Astrocyte of the spinal cord (primary cell): ENCODE measurements around the gene EXOSC6.
"Not testable (repeated sequence)": the region's sequence is repeated elsewhere in the genome, so short reads cannot be mapped to it uniquely, and the experiment has no call there.

ENCODE experiments used
- DNase-seq: peaks from one replicate; pipeline ENCODE4 v3.0.0; 2011; ENCODE audit warnings: low read depth, low spot score
- H3K4me3 ChIP-seq: 2 replicates; pipeline ENCODE4 v1.5.1; 2011; ENCODE audit warnings: low read depth, mild to moderate bottlenecking, low read length, moderate library complexity
- CTCF ChIP-seq: IDR thresholded peaks from 2 replicates; pipeline ENCODE4 v1.5.1; 2012; ENCODE audit warnings: low read depth, mild to moderate bottlenecking, low read length, inconsistent platforms
- in situ Hi-C: cut with HindIII; loops from 2 replicates; pipeline ENCODE4 v1.10.0; 2017; ENCODE audit warnings: low sequenced_read_pairs

EXOSC6 gene

GRCh38 chr16:70251629-70252354, at the start of gene EXOSC6:
TSS of gene EXOSC6 (minus strand) at chr16:70251940. CDS start at chr16:70251900, 40 bp downstream.
- H3K4me3 ChIP-seq, result peak within 1 kb of the TSS; percentile 48
- in situ Hi-C loops, result no loop called here
- peak; percentile 95 for TF ChIP-seq CTCF
- DNase-seq, result peak; percentile 94

- H3K4me3 ChIP-seq, result no peak overlapping the region
- in situ Hi-C loops, result no loop called here
- no peak for TF ChIP-seq CTCF
- no peak for DNase-seq
These were observed 49.4 kb upstream of the EXOSC6 start for GRCh38 chr16:70301121-70301520.

- in situ Hi-C loops, result no loop called here
- DNase-seq, result peak; percentile 68
- peak within 1 kb of the TSS; percentile 92 for H3K4me3 ChIP-seq
- no peak for TF ChIP-seq CTCF
These were observed 47.5 kb upstream of the EXOSC6 start, which contains the start of gene DDX19B for GRCh38 chr16:70298988-70299938. TSS of gene DDX19B (plus strand) at chr16:70299186. CDS start at chr16:70299298, 112 bp downstream.

- in situ Hi-C loops, result no loop called here
- no peak overlapping the region for H3K4me3 ChIP-seq
- no peak for TF ChIP-seq CTCF
- DNase-seq, result no peak
These were observed 43.9 kb upstream of the EXOSC6 start for GRCh38 chr16:70295634-70296033.

- TF ChIP-seq CTCF, result no peak
- no peak for DNase-seq
- in situ Hi-C loops, result no loop called here
- H3K4me3 ChIP-seq, result no peak overlapping the region
These were observed 42.8 kb upstream of the EXOSC6 start for GRCh38 chr16:70294385-70295025.

- in situ Hi-C loops, DNase-seq, H3K4me3 ChIP-seq: not testable (repeated sequence)
These were observed 40.4 kb upstream of the EXOSC6 start for GRCh38 chr16:70292148-70292547.
